ENCODE results near the gene ITGA1.

DNA sequence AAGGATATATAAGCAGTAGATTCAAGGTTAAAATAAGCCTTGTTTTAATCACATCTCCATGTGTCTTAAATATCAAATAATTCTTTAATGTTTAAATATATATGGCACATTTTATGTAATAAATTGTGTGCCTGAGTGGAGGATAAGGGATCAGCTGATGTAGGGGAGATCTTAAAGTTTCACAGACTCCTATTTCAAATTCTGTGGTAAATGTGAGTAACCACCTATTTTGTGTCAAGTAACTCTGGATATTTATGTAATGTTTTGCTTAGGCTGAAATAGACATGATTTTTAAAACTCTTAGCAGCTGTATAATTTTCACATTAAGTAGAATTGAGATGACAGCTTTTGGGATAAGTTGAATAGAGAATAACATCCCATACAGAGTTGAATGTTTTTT, 160.1 kb downstream of the ITGA1 start:
- TF ChIP-seq, protein P1, sequence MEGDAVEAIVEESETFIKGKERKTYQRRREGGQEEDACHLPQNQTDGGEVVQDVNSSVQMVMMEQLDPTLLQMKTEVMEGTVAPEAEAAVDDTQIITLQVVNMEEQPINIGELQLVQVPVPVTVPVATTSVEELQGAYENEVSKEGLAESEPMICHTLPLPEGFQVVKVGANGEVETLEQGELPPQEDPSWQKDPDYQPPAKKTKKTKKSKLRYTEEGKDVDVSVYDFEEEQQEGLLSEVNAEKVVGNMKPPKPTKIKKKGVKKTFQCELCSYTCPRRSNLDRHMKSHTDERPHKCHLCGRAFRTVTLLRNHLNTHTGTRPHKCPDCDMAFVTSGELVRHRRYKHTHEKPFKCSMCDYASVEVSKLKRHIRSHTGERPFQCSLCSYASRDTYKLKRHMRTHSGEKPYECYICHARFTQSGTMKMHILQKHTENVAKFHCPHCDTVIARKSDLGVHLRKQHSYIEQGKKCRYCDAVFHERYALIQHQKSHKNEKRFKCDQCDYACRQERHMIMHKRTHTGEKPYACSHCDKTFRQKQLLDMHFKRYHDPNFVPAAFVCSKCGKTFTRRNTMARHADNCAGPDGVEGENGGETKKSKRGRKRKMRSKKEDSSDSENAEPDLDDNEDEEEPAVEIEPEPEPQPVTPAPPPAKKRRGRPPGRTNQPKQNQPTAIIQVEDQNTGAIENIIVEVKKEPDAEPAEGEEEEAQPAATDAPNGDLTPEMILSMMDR (conservative IDR thresholded peaks at IDR 0.05; ENCODE audit: low read length): no peak
- TF ChIP-seq EZH2phosphoT487 (IDR thresholded peaks at IDR 0.05; ENCODE audit: borderline replicate concordance, low read depth, low read length): no peak

Measured in OCI-LY7 (cell line).